Measurements from ENCODE around the gene PPEF1. TPM values are rescaled to one million over a fixed set of nuclear protein-coding genes. Genes with fewer than 3 reads are reported as not detected.

Gene PPEF1
- polyA plus RNA-seq, 1 experiment: not detected

GRCh38 chrX:18687856-18688495, 19.5 kb upstream of the PPEF1 start:
- TF ChIP-seq, protein P1, sequence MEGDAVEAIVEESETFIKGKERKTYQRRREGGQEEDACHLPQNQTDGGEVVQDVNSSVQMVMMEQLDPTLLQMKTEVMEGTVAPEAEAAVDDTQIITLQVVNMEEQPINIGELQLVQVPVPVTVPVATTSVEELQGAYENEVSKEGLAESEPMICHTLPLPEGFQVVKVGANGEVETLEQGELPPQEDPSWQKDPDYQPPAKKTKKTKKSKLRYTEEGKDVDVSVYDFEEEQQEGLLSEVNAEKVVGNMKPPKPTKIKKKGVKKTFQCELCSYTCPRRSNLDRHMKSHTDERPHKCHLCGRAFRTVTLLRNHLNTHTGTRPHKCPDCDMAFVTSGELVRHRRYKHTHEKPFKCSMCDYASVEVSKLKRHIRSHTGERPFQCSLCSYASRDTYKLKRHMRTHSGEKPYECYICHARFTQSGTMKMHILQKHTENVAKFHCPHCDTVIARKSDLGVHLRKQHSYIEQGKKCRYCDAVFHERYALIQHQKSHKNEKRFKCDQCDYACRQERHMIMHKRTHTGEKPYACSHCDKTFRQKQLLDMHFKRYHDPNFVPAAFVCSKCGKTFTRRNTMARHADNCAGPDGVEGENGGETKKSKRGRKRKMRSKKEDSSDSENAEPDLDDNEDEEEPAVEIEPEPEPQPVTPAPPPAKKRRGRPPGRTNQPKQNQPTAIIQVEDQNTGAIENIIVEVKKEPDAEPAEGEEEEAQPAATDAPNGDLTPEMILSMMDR (IDR thresholded peaks at IDR 0.05; ENCODE audit: low read depth, low read length): no peak
- Histone ChIP-seq H3K27me3 (ENCODE audit: control insufficient read depth, insufficient read depth, low read length) (no peaks in the 10 kb centered on the region), H3K9me3 (ENCODE audit: control insufficient read depth, insufficient read depth, low read length) (no peaks in the 10 kb centered on the region), H3K4me3 (ENCODE audit: low read depth, low read length) (no peak overlapping the region), H3K27ac (ENCODE audit: low read depth, low read length) (no peak overlapping the region)
- ChIA-PET CTCF (no interaction called here), POLR2A (no interaction called here)
- DNase-seq (ENCODE audit: low read depth, low spot score): no peak

- H3K27me3 ChIP-seq (ENCODE audit: control insufficient read depth, insufficient read depth, low read length): no peaks in the 10 kb centered on the region
- ChIA-PET POLR2A (interaction anchor here (0.6 kb wide), 1 partner anchor 302 kb away, joined by 9 read pairs; no protein-coding TSS in a partner anchor), CTCF (no interaction called here)
- DNase-seq (ENCODE audit: low read depth, low spot score): no peak
- TF ChIP-seq, protein P1 (IDR thresholded peaks at IDR 0.05; ENCODE audit: low read depth, low read length): no peak
- H3K4me3 ChIP-seq (ENCODE audit: low read depth, low read length): no peak overlapping the region
- H3K27ac ChIP-seq (ENCODE audit: low read depth, low read length): no peak overlapping the region
- no peaks in the 10 kb centered on the region for H3K9me3 ChIP-seq (ENCODE audit: control insufficient read depth, insufficient read depth, low read length)
Observed at GRCh38 chrX:18691431-18691830, 16.0 kb upstream of the PPEF1 start.

DNA sequence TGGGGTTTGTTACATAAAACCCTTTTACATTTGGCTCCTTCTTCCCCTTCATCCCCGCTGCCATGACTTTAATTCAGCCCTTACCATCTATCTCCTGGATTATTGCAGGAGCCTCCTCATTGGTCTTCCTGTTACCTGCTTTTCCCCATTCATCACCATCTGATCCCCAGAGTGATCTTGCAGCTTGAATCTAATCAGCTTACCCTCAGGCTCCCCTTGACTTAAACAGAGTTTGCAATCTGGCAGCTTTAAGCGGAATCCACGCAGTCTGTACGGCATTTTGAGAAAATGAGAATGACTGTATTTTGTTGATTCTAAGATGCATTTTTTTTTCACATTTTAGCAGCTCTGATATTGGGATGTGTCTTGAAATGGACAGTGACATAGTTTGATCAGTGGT, 14.9 kb upstream of the PPEF1 start:
- DNase-seq (ENCODE audit: low read depth, low spot score): no peak
- H3K4me3 ChIP-seq (ENCODE audit: low read depth, low read length): no peak overlapping the region
- TF ChIP-seq, protein P1 (IDR thresholded peaks at IDR 0.05; ENCODE audit: low read depth, low read length): no peak
- no peaks in the 10 kb centered on the region for H3K9me3 ChIP-seq (ENCODE audit: control insufficient read depth, insufficient read depth, low read length)
- no peak overlapping the region for H3K27ac ChIP-seq (ENCODE audit: low read depth, low read length)
- no peaks in the 10 kb centered on the region for H3K27me3 ChIP-seq (ENCODE audit: control insufficient read depth, insufficient read depth, low read length)
- POLR2A ChIA-PET: no interaction called here
- CTCF ChIA-PET: no interaction called here

GRCh38 chrX:18696653-18697052, 10.8 kb upstream of the PPEF1 start:
- Histone ChIP-seq H3K9me3 (ENCODE audit: control insufficient read depth, insufficient read depth, low read length) (no peaks in the 10 kb centered on the region), H3K4me3 (ENCODE audit: low read depth, low read length) (no peak overlapping the region), H3K27ac (ENCODE audit: low read depth, low read length) (no peak overlapping the region), H3K27me3 (ENCODE audit: control insufficient read depth, insufficient read depth, low read length) (no peaks in the 10 kb centered on the region)
- ChIA-PET POLR2A (no interaction called here), CTCF (interaction anchor here (0.6 to 1.4 kb wide), 2 partner anchors 20 to 316 kb away, joined by 3 read pairs; no protein-coding TSS in a partner anchor)
- DNase-seq (ENCODE audit: low read depth, low spot score): no peak
- TF ChIP-seq, protein P1 (IDR thresholded peaks at IDR 0.05; ENCODE audit: low read depth, low read length): no peak

DNA sequence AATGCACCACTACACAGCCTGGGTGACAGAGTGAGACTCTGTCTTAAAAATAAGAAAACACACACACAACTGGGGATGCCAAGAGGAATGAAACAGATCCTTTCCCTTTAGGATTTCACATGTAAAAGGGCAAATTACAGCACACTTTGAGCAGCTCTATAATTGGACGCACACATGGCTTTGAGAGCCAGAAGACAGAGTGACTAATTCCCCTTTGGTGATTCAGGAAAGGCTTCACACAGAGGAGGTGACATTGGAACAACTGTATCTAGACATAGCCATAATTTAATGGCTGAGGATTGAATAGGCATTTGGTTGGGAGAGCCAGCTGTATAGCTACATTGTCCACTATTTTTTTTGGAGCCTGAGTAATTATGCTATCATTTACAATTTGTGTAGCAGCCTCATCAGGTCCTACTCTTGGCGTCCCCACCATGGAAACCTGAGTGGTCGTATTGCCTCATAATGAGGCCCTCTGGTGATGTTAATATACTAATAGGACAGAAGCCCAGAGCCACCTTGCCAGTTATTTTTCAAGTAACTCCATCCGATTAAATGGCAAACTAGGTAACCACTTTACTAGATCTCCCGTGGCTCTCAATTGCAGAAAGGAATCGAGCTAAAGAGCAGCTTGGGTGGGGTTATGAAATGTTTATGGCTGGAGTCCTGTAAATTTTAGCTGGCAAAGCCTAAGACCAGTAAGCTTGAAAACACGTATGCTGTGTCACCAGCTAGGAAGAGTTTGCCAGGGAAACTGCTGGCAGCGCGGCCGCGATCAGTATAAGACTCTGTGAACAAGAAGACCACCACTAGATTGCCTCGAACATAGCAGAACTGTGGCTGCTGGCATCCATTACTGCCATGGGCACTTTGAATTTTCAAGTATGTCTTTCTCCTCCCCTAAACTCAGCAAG, 8.5 kb upstream of the PPEF1 start:
- no peaks in the 10 kb centered on the region for H3K27me3 ChIP-seq (ENCODE audit: control insufficient read depth, insufficient read depth, low read length)
- TF ChIP-seq, protein P1 (IDR thresholded peaks at IDR 0.05; ENCODE audit: low read depth, low read length): no peak
- DNase-seq (ENCODE audit: low read depth, low spot score): no peak
- H3K27ac ChIP-seq (ENCODE audit: low read depth, low read length): no peak overlapping the region
- no peak overlapping the region for H3K4me3 ChIP-seq (ENCODE audit: low read depth, low read length)
- H3K9me3 ChIP-seq (ENCODE audit: control insufficient read depth, insufficient read depth, low read length): no peaks in the 10 kb centered on the region
- POLR2A ChIA-PET: no interaction called here
- CTCF ChIA-PET: no interaction called here

Measured in AG04450 (cell line).